SW480 (cell line): ENCODE results near the gene STX8.

ENCODE experiments used
- DNase-seq: peaks from one replicate; pipeline ENCODE4 v3.0.0-alpha.2; 2016; ENCODE audit warnings: low spot score

The STX8 gene

DNA sequence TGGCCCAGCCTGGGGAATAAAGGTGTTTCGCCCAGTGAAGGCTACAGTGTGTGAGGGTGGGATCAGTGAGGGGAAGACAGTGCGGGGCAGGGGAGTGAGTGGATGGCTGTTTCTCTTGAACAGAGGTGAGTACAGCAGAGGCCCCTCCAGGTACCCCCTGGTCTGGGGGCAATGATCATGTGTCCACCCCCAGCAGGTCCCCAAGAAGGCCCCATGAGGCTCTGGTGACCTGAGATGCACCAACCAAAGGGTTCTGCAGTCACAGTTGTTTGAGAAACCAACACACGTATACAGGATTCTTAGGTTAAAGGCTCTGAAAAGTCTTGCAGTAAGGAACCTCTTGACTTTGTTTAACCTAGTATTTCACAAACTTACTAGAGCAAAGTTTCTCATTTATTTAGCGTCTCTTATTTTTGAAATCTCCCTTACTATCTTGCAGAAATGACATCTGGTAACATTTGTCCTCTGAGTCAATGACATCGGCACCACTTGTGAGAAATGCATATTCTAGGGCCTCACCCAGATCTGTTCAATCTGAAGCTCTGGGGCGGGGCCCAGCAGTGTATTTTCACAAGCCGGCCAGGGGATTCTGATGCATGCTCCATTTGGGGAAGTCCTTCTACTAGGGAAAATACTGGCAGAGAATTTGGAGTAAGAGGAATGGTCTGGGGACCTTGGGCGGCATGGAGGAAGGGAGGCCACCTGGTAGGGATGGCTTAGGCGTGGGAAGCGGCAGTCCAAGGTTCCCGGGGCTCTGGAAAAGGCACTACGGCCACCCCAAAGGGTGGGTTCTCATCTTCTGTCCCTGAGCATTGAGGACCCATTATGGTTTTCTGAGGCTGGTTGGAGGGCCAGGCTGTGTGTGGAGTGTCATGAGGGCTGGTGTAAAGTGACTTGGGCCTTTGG, 337.0 kb downstream of the STX8 start:
- DNase-seq, result no peak

DNA sequence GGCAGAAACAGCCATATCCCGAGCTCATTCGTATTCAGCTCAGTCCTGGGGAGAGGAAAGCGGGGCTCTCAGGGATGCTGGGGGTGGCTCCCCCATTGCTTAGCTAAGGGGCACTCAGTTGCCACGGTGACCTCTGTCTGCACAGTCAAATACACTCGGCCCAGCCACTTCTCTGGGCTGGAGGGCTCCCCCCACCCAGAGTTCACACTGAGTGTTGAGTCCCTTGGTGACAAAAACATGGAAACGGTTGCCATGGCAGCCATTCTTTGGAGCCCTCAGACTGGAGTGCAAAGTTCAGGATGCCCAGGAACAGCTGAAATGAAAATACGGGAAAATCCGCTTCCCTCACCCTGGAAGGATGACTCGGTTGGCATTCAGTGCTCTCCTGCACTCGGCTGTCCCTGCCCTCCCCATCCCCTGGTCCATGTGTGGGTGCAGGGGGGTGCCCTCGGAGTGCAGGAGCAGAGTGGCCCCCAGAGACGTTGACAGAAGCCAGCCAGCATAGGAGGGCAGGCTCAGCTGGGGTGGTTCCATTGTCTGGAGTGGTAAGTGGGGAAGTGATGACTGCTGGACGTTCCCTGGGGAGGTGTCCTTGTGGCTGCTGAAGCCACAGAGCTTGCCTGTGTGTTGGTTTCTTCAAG, 337.8 kb downstream of the STX8 start:
- DNase-seq, result no peak

DNA sequence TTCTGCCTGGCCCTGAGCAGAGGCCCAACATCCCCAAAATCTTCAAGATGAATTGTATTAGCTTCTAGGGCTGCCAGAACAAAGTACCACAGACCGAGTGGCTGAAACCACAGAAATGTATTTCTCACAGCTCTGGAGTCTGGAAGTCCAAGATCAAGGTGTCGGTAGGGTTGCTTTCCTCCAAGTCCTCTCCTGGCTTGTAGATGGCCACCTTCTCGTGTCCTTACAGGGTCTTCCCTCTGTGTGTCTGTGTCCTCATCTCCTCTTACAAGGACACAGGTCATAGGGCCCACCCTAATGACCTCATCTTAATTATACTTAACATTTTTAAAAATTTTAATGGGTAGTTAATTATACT, 338.6 kb downstream of the STX8 start:
- DNase-seq, result no peak

DNA sequence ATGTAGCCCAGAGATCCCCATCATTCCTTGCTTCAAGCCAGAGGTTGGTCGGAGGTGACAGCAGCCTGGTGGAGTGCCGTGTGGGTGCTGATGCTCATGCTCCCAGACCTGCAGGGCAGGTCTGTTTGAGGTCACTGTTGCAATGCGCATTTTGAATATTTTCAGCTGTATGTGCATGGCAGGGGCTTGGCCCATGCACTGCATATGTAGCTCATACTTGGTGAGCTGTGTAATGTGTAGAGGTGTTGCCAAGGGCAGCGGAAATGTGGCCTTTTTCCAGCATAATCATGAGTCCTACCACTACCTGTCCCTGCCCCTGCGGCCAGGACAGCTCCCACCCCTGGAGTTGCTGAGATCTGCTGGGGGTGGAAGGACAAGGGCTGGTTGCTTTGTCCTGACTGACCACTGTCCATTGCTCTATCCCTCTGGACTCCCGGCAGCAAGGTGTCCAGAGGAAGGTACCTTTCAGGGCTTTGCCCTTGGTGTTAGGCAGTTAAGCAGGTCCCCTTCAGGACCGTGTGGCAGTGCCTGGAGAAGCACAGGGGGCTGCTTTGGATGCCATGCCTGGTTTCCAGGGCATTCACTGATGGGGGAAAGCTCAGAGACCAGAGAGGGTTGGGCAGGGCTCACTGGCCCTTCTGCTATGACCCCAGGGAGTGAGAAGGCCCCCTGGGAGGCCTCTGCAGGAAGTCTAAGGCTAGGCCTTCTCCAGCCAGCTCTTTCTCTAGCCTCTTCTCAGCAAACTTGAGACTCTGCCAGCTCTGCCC, 339.2 kb downstream of the STX8 start:
- no peak for DNase-seq

DNA sequence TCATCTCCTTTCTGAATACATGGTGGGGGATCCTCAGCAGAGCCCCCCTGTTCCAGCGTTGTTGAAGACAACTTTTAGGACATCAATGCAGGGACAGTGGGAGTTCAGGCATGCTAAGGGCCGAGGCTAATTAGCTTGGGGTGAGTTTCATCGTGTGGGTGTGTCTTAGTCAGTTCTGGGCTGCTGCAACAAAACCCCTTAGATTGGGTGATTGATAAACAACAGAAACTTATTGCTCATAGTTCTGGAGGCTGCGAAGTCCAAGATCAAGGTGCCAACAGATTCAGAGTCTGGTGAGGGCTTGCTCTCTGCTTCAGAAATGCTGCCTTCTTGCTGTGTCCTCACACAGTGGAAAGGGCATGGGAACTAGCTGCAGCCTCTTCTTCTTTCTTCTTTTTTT, 340.3 kb downstream of the STX8 start:
- no peak for DNase-seq

DNA sequence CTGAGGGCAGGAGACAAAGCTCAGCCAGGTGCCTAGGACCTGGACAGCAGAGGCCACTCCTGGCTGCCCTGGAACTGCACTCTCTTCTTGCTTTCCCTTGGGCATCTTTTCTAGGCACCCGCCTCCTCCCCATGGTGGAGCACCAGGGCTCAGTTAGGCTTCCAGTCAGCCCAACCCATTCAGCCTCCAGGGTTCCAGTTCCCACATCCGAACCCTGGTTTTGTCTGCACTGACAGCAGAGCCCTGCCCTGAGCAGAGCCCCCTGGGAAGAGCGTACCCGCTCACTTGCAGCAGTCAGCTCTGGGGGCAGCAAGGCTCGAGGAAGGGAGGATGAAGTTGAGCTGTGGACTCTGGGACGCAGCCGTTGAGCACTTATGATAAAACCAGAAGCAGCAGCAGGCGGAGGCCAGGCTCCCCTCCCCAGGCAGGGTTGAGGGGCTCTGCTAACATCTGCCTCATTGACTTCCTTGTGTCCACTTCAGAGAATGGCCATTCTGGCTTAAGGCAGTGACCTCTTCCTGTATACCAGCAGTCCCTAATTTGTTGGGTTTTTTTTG, 341.2 kb downstream of the STX8 start:
- no peak for DNase-seq

DNA sequence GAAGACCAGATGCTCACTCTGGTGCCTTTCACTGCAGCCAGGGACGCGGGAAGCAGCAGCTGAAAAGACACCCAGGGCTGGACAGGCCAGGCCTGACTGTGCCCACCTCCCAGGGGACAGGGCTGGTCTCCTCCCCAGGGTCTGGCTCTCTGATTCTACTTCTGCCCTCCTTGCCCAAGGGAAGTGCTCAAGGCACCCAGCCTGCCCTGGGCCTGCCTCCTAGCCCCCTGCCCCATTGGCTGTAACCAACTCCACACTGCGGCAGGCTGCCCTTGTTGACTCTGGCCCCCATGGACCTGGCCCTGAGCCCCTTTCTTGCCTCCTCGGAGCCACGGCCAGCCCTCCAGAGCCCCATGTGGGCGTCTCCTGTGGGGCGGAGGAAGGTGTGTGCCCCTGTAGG, 341.9 kb downstream of the STX8 start:
- DNase-seq, result no peak

DNA sequence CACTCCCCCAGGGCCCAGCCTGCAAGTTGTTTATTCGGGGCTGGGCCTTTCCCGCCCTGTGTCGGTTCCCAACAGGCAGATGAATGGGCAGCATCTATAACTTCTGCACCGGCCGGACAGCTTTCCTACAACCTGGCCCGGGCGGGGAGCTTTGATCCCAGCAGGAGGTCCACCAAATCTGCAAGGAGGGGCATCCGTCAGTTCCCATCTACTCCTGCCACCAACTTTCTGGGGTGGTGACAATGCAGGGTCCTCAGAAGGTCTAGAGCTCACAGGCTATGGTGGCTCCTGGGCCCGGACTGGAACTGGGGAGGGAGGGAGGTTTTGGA, 342.4 kb downstream of the STX8 start:
- DNase-seq, result no peak

DNA sequence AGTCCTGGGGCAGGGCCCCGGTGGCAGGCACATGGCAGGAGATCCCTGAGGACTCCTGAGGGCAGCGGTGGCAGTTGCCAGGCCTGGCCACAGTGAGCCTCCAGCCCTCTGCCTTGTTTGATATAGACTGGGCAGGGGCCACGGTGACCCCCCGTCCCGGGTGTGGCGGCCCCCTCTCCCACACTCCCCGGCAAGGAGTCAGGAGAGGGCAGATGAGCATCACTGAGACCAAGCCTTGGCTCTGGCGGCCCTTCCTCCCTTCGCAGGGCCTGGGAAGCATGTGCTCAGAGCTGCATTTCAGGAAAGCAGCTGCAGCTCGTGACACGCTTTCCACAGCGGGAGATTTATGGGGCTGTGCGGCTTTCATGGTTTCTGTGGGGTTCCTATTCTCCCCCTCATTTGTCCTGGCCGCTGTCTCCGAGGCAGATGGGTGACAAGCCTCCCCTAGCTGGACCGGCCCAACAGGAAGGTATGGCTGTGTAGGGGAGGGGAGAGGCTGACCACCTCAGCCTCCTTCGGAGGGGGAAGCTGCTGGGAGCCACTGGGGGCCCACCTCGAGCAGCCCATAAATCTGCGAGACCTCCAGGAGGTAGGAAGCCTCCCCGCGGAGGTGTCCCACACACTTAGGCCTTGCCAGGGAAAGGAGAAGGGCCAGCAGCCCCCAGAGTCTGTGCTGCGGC, 342.9 kb downstream of the STX8 start:
- no peak for DNase-seq

DNA sequence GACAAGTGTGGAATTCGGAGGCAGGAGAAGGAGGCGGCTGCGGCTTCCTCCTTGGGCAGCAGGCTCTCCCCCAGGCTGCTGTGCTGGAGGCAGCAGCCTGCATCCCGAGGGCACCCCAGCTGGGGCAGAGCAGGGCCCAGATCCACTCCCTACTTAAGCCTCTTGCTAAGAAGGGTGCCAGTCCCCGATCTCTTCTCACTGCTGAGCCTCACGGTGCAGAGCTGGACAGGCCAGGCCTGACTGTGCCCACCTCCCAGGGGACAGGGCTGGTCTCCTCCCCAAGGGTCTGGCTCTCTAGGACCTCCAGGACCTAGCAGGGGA, 343.5 kb downstream of the STX8 start:
- DNase-seq, result no peak

DNA sequence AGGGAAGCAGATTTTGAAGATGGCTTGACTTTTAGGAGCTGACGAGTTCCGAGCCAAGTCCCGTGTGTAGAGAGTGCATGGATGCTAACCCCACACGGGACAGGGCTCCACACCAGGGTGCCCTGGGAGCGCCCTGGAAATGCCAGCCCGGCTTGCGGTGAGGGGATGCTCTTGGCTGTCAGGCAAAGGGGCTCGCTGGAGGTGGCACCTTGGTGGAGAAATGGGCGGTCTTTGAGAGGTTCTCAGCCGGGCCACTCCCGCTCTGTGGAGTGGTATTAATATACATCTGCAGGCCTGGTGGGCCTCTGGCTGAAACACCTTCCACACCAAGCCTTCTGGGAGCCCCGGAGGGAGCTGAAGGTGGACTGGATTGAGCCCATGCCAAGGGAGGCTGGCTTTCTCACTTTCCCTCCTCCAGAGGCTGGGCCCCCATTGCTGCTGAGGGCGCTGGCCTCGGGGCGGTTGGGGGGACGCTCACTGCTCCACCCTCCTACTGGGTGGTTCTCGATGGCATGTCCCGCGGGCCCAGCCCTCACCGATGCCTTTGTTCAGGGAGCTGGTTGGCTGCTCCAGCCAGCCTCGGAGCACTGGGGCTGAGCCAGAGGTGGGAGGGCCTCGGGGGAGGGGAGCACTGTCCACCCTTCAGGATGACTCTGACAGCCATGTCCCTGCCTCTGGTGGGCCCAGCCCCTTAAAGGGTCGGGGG, 344.0 kb downstream of the STX8 start:
- no peak for DNase-seq

DNA sequence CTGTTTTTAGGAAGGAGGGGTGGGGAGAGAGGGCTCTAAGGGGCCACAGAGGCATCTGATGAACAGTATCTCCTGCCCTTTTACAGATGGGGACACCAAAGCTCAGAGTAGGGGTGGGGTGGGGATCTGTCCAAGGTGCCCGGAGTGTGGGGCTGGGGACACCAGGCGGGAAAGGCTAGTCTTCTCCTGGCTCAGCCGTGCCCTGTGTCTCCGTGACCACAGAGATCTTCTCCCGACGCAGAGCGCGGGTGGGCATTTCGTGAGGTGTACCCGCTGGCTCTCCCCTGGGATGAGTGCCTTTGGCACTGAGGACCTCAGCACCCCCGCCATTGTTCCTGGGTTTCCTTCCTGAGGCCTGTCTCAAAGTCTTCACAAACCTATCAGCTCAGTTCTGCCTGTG, 344.8 kb downstream of the STX8 start:
- DNase-seq, result no peak

DNA sequence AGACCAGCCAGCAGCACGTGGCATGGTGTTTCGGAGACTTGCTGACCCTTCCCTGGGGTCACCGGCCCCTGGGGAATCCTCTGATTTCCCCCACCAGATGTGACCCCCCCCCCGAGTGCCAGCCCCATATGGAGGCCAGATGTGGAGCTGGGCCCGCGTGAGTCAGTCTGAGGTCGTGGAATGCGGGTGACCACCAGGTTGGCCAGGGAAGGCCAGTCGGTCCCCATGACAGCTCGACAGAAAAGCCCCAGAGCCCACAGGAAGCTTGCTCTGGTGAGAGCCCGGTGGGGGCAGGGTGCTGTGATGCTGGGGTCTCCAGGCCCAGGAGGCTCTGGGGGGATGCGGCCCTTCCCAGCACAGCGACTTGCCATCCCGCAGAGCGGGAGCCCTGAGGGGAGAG, 345.3 kb downstream of the STX8 start:
- DNase-seq, result no peak

DNA sequence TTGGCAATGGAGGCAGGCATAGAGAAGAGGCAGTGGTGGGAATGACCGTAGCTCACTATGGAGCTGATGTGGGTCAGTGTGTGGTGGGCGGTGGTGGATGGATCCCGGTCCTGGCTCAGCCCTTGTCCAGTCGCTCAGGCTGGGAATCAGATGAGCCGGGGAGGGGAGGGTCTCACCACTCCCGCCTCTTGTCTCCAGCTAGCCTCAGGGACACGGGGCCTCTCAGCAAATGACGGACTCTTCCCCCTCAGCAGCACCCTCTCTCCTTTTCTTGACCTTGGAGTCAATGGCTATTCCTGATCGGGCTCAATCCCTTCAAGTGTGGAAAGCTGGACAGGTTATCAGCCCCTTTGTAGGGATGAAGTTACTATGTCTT, 345.8 kb downstream of the STX8 start:
- DNase-seq, result no peak

DNA sequence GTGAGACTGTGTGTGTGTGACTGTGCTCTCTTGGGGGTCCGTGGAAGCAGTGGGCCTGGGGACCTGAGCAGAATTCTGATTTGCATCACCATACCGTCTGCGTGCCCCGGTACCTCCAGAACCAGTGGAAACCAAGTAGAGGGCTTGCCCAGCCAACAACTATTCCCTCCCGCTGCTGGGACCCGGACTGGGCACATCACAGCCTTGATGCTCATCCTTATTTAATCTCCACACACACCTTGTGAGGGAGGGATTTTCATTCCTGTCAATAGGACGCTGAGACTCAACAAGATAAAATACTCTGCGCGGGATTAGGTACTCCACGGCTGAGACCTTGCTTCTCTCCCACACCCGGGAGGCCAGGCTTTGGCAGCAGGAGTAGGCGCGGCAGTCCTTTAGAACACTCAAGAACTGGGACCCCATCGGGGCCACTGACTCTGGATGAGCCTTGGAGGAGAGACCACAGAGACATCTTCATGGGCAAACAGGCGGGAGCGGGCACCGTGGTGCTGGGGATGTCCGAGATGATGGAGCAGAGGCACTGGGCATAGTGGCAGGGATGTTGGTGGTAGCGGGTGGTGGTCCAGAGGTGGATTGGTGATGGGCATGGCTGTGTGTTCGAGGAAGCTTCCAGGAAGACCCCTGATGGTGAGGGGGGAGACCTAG, 346.3 kb downstream of the STX8 start:
- DNase-seq, result no peak

DNA sequence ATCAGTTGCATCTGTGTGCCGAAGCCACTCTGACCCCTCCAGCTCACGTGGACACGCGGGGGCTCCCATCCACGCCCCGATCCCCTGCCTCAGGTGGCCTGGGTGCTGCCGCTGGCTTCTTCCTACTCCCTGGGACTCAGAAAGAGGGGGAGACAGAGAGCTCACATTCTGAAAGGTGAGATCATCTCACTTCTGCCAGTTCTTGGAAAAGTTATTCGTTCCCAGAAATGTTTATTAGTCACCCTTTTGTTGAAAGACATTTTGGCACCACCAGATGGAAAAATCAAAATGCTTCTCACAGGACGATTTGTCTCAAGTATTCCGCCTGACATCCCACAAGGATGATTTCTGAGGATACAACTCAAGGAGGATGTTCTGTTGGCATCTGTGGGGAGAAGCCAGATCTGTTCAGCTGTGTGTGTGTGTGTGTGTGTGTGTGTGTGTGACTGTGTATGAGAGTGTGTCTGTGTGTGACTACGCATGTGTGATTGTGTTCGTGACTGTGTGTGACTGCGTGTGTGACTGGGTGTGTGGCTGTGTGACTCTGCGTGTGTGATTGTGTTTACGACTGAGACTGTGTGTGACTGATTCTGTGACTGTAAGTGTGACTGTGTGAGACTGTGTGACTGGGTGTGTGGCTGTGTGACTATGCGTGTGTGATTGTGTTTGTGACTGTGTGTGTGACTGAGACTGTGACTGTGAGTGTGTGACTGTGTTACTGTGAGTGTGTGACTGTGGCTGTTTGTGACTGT, 347.0 kb downstream of the STX8 start:
- no peak for DNase-seq

DNA sequence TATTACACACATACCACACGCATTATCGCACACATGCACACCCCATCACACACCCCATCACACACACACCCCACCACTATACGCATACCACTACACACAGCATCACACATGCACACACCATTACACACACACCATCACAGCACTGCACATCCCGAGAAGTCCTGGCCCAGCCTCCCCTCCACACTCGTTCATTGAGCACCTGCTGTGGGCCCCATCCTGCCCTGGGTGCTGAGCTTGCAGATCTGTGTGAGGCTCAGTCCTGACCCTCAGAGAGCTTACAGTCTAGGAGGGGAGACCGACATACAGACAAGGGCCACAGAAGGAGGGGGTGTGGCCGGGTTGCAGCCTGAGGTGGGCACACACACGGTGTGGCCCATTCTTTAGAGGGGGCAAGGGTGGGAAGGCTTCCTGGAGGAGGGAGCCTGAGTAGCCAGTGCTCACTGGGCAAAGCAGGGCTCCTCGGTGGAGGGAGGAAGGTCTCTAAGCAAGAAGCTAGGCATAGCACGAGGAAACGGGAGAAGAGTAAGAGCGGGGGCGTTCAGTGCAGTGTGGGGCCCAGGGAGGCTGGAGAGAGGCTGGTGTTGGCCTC, 347.7 kb downstream of the STX8 start:
- no peak for DNase-seq

DNA sequence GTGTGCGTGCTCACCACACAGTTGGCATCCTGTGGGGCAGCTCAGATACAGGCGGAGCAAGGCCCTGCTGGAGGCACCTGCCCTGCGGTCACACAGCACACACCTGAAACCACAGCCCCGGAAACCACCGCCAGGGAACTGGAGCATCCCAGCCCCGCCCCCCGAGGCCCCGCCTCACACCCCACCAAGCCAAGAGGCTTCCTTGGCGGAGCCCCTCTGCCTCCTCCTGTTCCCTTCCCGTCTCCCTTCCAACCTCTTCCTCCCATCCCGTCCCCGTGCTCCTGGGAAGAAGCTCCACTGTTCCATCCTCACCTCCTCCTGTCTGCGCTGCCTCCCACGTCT, 348.9 kb downstream of the STX8 start:
- peak; percentile 38 for DNase-seq

DNA sequence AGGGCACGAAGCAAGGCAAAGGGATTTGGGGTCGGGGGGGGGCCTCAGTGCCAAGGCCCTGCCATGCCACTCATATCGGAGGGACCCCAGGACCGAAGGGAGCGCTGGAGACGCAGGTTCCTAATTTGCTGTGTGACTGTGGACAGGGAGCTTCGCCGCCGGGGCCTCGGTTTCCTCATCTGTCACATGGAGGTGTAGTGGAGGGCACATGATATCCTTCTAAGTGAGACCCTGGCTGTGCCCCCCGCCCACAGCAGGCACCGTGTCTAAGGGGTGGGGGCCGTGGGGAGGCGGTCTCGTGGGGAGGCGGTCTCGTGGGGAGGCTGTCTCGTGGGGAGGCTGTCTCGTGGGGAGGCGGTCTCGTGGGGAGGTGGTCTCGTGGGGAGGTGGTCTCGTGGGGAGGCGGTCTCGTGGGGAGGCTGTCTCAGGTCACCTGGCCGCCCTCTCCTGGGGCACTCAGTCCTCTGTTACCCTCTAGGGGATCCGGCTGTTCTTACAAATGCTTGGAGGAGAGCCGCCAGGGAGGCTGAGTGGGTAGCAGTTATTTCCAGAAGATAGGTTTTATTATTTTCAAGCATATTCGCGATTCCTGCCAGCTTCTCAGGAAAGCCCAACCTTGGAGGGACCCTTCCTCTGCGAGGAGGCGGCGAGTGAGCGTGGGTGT, 349.4 kb downstream of the STX8 start:
- no peak for DNase-seq
